ENCODE results near the gene PTPRH.

DNA sequence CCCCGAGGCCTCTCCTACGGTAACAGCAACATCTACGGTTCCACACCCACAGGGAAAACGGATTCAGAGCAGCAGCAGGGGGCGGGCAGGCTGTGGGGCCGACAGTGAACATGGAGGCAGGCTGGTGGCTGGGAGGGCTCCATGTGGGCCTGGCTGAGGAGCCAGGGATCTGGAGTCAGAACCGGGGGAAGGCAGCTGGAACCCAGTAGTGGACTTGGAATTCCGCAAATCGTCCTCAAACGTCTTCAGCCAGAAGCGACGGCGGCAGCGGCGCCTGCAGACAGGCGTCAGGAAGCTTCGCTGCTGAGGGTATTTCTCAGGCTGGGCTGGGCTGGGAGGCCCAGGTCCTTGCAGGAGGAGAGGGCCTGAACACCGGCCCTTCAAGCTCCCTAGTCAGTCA, 17.5 kb upstream of the PTPRH start:
- TF ChIP-seq, protein P1, sequence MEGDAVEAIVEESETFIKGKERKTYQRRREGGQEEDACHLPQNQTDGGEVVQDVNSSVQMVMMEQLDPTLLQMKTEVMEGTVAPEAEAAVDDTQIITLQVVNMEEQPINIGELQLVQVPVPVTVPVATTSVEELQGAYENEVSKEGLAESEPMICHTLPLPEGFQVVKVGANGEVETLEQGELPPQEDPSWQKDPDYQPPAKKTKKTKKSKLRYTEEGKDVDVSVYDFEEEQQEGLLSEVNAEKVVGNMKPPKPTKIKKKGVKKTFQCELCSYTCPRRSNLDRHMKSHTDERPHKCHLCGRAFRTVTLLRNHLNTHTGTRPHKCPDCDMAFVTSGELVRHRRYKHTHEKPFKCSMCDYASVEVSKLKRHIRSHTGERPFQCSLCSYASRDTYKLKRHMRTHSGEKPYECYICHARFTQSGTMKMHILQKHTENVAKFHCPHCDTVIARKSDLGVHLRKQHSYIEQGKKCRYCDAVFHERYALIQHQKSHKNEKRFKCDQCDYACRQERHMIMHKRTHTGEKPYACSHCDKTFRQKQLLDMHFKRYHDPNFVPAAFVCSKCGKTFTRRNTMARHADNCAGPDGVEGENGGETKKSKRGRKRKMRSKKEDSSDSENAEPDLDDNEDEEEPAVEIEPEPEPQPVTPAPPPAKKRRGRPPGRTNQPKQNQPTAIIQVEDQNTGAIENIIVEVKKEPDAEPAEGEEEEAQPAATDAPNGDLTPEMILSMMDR (IDR thresholded peaks at IDR 0.05) = no peak
- TF ChIP-seq POLR2A (IDR thresholded peaks at IDR 0.05) (no peak), POLR2AphosphoS5 (IDR thresholded peaks at IDR 0.05) (no peak), EP300 (IDR thresholded peaks at IDR 0.05; ENCODE audit: low read depth) (no peak)

All from transverse colon (tissue), 4 donors.